Adrenal gland (tissue), 12 donors: ENCODE measurements around the gene THRAP3. TPM values are rescaled to one million over a fixed set of nuclear protein-coding genes. Genes with fewer than 3 reads are reported as not detected.

Experiments
- DNase-seq, 7 donors: peaks; one replicate each; pipeline ENCODE4 v3.0.0-alpha.2; 2019 to 2020
- H3K27ac ChIP-seq, 5 donors: fragments of 200-600 bp; sonication (generic) in 4 of 5; 1 replicate in 3 of 5; 2 replicates in 2 of 5; pipeline versions ENCODE4 v1.5.1 to v1.8.0; 2016 to 2020; ENCODE audit warnings: mild to moderate bottlenecking in 1 of 5
- H3K27me3 ChIP-seq: fragments of 200-600 bp; 2 replicates; pipeline ENCODE4 v1.8.0; 2021
- H3K36me3 ChIP-seq, 2 donors: fragments of 200-600 bp; replicated peaks in 1 of 2; 1 replicate in 1 of 2; 2 replicates in 1 of 2; pipeline versions ENCODE4 v1.5.1 to v1.8.0; 2018 to 2022
- H3K4me1 ChIP-seq, 2 donors: fragments of 200-600 bp; replicated peaks in 1 of 2; 1 replicate in 1 of 2; 2 replicates in 1 of 2; pipeline versions ENCODE4 v1.5.1 to v1.8.0; 2018 to 2021
- H3K4me3 ChIP-seq, 4 donors: fragments of 200-600 bp; sonication (generic) in 3 of 4; one replicate each; pipeline ENCODE4 v1.5.1; 2016 to 2018
- H3K9me3 ChIP-seq, 3 donors: fragments of 200-600 bp; sonication (generic) in 1 of 3; replicated peaks in 1 of 3; 1 replicate in 2 of 3; 2 replicates in 1 of 3; pipeline versions ENCODE4 v1.5.1 to v1.8.0; 2016 to 2021
- POLR2A ChIP-seq, 2 donors: fragments of 450-650 bp; IDR thresholded peaks; one replicate each; pipeline ENCODE4 v1.6.1; 2017; ENCODE audit warnings: antibody characterized with exemption in 2 of 2, mild to moderate bottlenecking in 2 of 2, moderate library complexity in 1 of 2
- WGBS, 4 donors: extraction: QIAGEN DNeasy Blood & Tissue Kit in 2 of 4; methylation state at CpG; one replicate each; pipeline versions ENCODE4 v1.1.5 to v1.1.7; 2013 to 2017; 5-methylcytosine and 5-hydroxymethylcytosine counted together
- intact Hi-C, 2 donors: fragments of 100-400 bp; cut with DNase I; formaldehyde crosslinking; loops; one replicate each; pipeline versions ENCODE4 v1.14.1 to v1.15.0; 2022 to 2023
- polyA plus RNA-seq, 3 donors: library from polyadenylated mRNA; stranded (reverse); fragments of 200-250 nt in 2 of 3; fragments of 350-450 nt in 1 of 3; fragmentation: Illumina TruSeq in 1 of 3; extraction: RNeasy Lipid Tissue Mini Kit (QIAGEN cat#74804) in 1 of 3; gene quantifications; one replicate each; pipeline ENCODE4 v1.2.3, GENCODE V29; 2013 to 2014
- total RNA-seq, 9 donors: library from RNA; depleted of rRNA in 4 of 9; stranded (reverse); fragments of >200 nt in 4 of 9; fragments of 120-200 nt in 1 of 9; fragmentation: NEBNext Ultra II Directional in 1 of 9; extraction: Animal tissue kit (Norgen Biotek cat#: 25700) in 1 of 9; gene quantifications; one replicate each; pipeline versions ENCODE4 v1.1.0 to v1.2.4, GENCODE V29; 2013 to 2023
- TF ChIP-seq, protein P1 (sequence below), 6 experiments: fragments of 450-650 bp in 4 of 6; fragments of 200-600 bp in 2 of 6; sonication (generic) in 1 of 6; IDR thresholded peaks; 1 replicate in 5 of 6; 2 replicates in 1 of 6; pipeline versions ENCODE4 v1.5.1 to v1.8.0; 2016 to 2021; ENCODE audit warnings: antibody characterized with exemption in 6 of 6, mild to moderate bottlenecking in 2 of 6, moderate library complexity in 1 of 6
- donor health status: healthy with polysubstance abuse.
- donor health status: Bipolar disorder and iron deficiency.
- donor health status: DM: yes; HTN: yes; CAD: no.
- donor health status: DM: no; HTN: no; CAD: no.
- donor health status: DM: no; HTN: no; CAD: no.
- donor health status: DM: yes; HTN: yes; CAD: no.

THRAP3 gene
- total and polyA plus RNA-seq, 12 donors = 34.4 to 120 (median 83.2) TPM

DNA sequence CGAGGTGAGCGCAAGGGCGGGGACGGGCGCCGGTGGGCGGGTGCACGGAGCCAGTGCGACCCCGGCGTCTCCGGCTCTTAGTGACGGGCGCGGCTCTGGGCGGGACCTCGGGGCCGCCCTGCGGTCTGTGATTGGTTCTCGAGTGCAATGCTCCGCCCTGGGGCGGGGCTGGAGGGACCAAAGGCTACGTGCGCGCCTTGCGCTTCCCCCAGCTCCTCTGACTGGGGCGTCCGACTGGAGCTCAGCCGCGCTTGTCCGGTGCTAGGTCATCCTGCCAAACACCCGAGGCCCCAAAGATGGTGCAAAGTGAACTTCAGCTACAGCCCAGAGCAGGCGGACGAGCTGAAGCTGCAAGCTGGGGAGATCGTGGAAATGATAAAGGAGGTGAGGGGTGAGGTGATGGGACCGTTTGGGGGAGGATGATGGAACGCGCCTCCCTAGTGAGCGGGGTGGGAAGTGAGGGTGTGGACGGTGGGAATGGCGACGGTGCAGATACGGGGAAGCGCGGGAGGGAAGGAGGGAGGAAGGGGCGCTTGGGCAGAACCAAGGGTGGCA lies 82.7 kb downstream of the THRAP3 start:
- Histone ChIP-seq H3K4me3 (peak overlapping the region in 3 of 4 donors; percentile 40 to 75 (median 74)), H3K36me3 (peaks cover 0 to 29% of the 10 kb centered on the region in 2 donors), H3K4me1 (peaks cover 7 to 17% of the 10 kb centered on the region in 2 donors), H3K9me3 (no peaks in the 10 kb centered on the region), H3K27me3 (no peaks in the 10 kb centered on the region), H3K27ac (peak overlapping the region in 3 of 5 donors; percentile 67 to 81 (median 79))
- intact Hi-C loops = loop anchor here in 1 of 2 donors (10.0 kb wide), 2 partner anchors 58 to 108 kb away; no protein-coding TSS in a partner anchor
- DNase-seq = peak; percentile 86 to 95 (median 90)
- TF ChIP-seq, protein P1, sequence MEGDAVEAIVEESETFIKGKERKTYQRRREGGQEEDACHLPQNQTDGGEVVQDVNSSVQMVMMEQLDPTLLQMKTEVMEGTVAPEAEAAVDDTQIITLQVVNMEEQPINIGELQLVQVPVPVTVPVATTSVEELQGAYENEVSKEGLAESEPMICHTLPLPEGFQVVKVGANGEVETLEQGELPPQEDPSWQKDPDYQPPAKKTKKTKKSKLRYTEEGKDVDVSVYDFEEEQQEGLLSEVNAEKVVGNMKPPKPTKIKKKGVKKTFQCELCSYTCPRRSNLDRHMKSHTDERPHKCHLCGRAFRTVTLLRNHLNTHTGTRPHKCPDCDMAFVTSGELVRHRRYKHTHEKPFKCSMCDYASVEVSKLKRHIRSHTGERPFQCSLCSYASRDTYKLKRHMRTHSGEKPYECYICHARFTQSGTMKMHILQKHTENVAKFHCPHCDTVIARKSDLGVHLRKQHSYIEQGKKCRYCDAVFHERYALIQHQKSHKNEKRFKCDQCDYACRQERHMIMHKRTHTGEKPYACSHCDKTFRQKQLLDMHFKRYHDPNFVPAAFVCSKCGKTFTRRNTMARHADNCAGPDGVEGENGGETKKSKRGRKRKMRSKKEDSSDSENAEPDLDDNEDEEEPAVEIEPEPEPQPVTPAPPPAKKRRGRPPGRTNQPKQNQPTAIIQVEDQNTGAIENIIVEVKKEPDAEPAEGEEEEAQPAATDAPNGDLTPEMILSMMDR (IDR thresholded peaks at IDR 0.05) = no peak
- TF ChIP-seq POLR2A (IDR thresholded peaks at IDR 0.05) = peak in 1 of 2 donors; percentile 60
- WGBS, 4 donors = 1 to 3% (median 2%) methylated on average over 18 to 46 of the region's 46 CpGs

DNA sequence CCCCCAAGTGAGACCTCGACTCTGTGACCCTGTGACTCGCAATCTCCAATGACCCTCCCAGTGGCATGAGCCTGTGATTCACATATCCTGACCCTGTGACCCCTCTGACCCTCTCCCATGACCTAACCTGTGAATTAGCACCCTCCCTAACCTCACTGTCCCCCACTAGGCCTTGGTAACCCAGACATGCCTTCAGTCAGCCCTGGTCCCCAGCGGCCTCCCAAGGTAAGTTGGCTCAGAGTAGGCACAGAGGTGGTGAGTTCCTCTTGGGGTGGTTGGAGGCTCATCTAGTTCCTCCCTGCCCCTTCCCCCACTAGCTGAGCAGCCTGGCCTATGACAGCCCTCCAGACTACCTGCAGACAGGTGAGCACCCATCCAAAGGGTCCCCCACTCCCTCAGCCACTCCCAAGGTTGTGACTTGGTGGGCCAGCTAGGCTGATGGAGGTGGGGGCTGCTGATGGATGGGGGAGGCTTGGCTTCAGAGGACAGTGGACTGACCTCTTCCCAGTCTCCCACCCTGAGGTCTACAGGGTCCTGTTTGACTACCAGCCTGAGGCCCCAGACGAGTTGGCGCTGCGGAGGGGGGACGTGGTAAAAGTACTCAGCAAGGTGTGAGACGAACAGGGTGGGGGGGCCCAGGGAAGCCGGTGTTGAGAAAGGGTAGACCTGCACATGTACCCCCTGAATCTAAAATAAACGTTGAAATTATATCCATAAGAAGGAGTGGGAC lies 83.5 kb downstream of the THRAP3 start:
- no peak for TF ChIP-seq POLR2A (IDR thresholded peaks at IDR 0.05)
- TF ChIP-seq, protein P1 (IDR thresholded peaks at IDR 0.05) = no peak
- Histone ChIP-seq H3K9me3 (no peaks in the 10 kb centered on the region), H3K4me3 (peak overlapping the region in 1 of 4 donors; percentile 74), H3K27ac (peak overlapping the region in 1 of 5 donors; percentile 81), H3K27me3 (no peaks in the 10 kb centered on the region), H3K36me3 (peaks cover 0 to 21% of the 10 kb centered on the region in 2 donors), H3K4me1 (peaks cover 7 to 15% of the 10 kb centered on the region in 2 donors)
- WGBS, 4 donors = 77 to 91% (median 84%) methylated on average over 9 to 10 of the region's 10 CpGs
- intact Hi-C loops = loop anchor here in 1 of 2 donors (10.0 kb wide), 2 partner anchors 57 to 107 kb away; no protein-coding TSS in a partner anchor
- DNase-seq = peak in 1 of 7 donors; percentile 54

DNA sequence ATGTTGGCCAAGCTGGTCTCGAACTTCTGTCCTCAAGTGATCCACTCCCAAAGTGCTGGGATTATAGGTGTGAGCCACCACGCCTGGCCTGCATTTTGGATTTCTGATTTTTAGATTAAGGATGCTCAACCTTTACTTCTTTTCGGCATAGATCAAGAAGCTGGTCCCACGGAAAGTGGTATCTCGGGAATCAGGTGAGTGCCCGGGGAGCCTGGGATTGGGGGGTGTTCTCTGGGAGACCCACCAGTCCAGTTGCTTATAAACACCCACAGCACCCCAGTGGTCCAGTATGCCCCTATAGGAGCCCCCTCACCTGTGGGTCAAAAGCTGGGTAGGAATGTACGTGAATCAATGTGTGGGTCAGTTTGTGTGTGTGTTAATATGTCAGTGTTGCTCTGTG lies 85.2 kb downstream of the THRAP3 start:
- H3K27ac ChIP-seq = no peak overlapping the region
- DNase-seq = no peak
- intact Hi-C loops = loop anchor here in 1 of 2 donors (10.0 kb wide), 2 partner anchors 55 to 105 kb away; no protein-coding TSS in a partner anchor
- TF ChIP-seq, protein P1 (IDR thresholded peaks at IDR 0.05) = no peak
- no peak for TF ChIP-seq POLR2A (IDR thresholded peaks at IDR 0.05)
- H3K9me3 ChIP-seq = no peaks in the 10 kb centered on the region
- WGBS, 4 donors = 96 to 100% (median 98%) methylated on average over 7 of the region's 7 CpGs
- peaks cover 0 to 5% of the 10 kb centered on the region in 2 donors for H3K36me3 ChIP-seq
- peaks cover 7 to 15% of the 10 kb centered on the region in 2 donors for H3K4me1 ChIP-seq
- H3K4me3 ChIP-seq = no peak overlapping the region
- no peaks in the 10 kb centered on the region for H3K27me3 ChIP-seq

DNA sequence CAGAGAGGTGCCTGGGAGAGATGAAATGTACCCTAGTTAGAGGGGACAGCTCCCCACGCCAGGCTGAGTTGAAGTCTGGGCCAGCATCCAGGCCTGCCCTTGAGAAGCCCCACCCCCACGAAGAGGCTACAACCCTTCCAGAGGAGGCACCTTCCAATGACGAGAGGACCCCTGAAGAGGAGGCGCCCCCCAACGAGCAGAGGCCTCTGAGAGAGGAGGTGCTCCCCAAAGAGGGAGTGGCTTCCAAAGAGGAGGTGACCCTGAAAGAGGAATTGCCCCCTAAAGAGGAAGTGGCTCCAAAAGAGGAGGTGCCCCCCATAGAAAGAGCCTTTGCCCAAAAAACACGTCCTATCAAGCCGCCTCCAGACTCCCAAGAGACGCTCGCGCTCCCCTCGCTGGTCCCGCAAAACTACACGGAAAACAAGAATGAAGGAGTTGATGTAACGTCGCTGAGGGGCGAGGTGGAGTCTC lies 96.1 kb downstream of the THRAP3 start:
- Histone ChIP-seq H3K4me3 (peak overlapping the region in 1 of 4 donors; percentile 85), H3K27me3 (no peaks in the 10 kb centered on the region), H3K4me1 (peaks cover 17 to 29% of the 10 kb centered on the region in 2 donors), H3K27ac (peak overlapping the region in 3 of 5 donors; percentile 40 to 96 (median 84)), H3K9me3 (no peaks in the 10 kb centered on the region), H3K36me3 (no peaks in the 10 kb centered on the region)
- DNase-seq = no peak
- intact Hi-C loops = no loop called here
- WGBS, 4 donors = 24 to 36% (median 32%) methylated on average over 12 to 16 of the region's 16 CpGs
- TF ChIP-seq POLR2A (IDR thresholded peaks at IDR 0.05) = no peak
- TF ChIP-seq, protein P1 (IDR thresholded peaks at IDR 0.05) = no peak
